GM12878 (cell line): Measurements from ENCODE around the gene OR2L13. TPM values are rescaled to one million over a fixed set of nuclear protein-coding genes. Genes with fewer than 3 reads are reported as not detected.

ENCODE experiments used
- ATAC-seq: fragments of 200-7000 bp; cut with Tn5 transposase; 3 replicates; pipeline ENCODE4 v1.9.1; 2020; ENCODE audit warnings: mild to moderate bottlenecking, moderate library complexity
- BruUV-seq: library from RNA; stranded (reverse); fragments of 400-500 nt; replicated peaks from 2 replicates; lab custom pipeline; 2021; lab: Mats Ljungman, UMichigan
- CTCF ChIA-PET: fragments of 300-600 bp; sonication (Branson Sonifier 250); formaldehyde crosslinking; extraction: SDS; loops from one replicate; lab custom pipeline; 2021; ENCODE audit warnings: inconsistent platforms; lab: Yijun Ruan, JAX
- POLR2A ChIA-PET: fragments of 350-600 bp; formaldehyde crosslinking; extraction: SDS; loops from one replicate; lab custom pipeline; 2021; ENCODE audit warnings: inconsistent platforms; lab: Charles Lee
- RAD21 ChIA-PET: fragments of 300-600 bp; sonication (Branson Sonifier 250); formaldehyde crosslinking; loops from one replicate; lab custom pipeline; 2023; ENCODE audit warnings: antibody characterized with exemption; ENCODE audit not compliant: unreplicated experiment; lab: Charles Lee
- SMC1A ChIA-PET: fragments of 300-600 bp; sonication (Branson Sonifier 250); formaldehyde crosslinking; loops from one replicate; lab custom pipeline; 2023; ENCODE audit not compliant: unreplicated experiment, uncharacterized antibody; lab: Charles Lee
- DNase-seq: peaks from one replicate; pipeline ENCODE4 v3.0.0-alpha.2; 2011; ENCODE audit warnings: low read depth, low spot score
- FAIRE-seq: peaks from 3 replicates; lab custom pipeline; 2011; peaks lifted over from hg19 to GRCh38; lab: Jason Lieb, UNC
- H2AFZ ChIP-seq: 2 replicates; pipeline ENCODE4 v1.6.0; 2011; ENCODE audit warnings: low read depth, low read length, control low read depth; ENCODE audit not compliant: control insufficient read depth
- H3K27ac ChIP-seq: 2 replicates; pipeline ENCODE4 v1.5.1; 2011; ENCODE audit warnings: control low read depth; ENCODE audit not compliant: control insufficient read depth, insufficient read depth
- H3K27me3 ChIP-seq, 2 experiments: replicated peaks in 1 of 2; 2 replicates each; pipeline versions ENCODE4 v1.6.0 to v1.6.1; 2011; ENCODE audit warnings: low read length in 1 of 2; ENCODE audit not compliant: control insufficient read depth in 2 of 2, insufficient read depth in 2 of 2
- H3K36me3 ChIP-seq, 2 experiments: 2 replicates each; pipeline ENCODE4 v1.5.1; 2011; ENCODE audit warnings: low read length in 1 of 2; ENCODE audit not compliant: control insufficient read depth in 2 of 2, insufficient read depth in 2 of 2
- H3K4me1 ChIP-seq: 2 replicates; pipeline ENCODE4 v1.6.1; 2011; ENCODE audit warnings: mild to moderate bottlenecking, low read length, moderate library complexity, mixed read lengths; ENCODE audit not compliant: control insufficient read depth, insufficient read depth
- H3K4me2 ChIP-seq: 2 replicates; pipeline ENCODE4 v1.6.0; 2011; ENCODE audit warnings: control low read depth; ENCODE audit not compliant: control insufficient read depth, insufficient read depth
- H3K4me3 ChIP-seq: fragments of 200-600 bp; sonication (generic); 2 replicates; pipeline ENCODE4 v1.5.1; 2016
- H3K79me2 ChIP-seq: 2 replicates; pipeline ENCODE4 v1.6.0; 2011; ENCODE audit warnings: low read length; ENCODE audit not compliant: control insufficient read depth, insufficient read depth
- H3K9ac ChIP-seq: 2 replicates; pipeline ENCODE4 v1.8.0; 2011; ENCODE audit warnings: low read length, control low read depth, mixed read lengths; ENCODE audit not compliant: control insufficient read depth, insufficient read depth
- H3K9me3 ChIP-seq: replicated peaks from 3 replicates; pipeline ENCODE4 v1.5.1; 2011; ENCODE audit warnings: mild to moderate bottlenecking, low read length; ENCODE audit not compliant: control insufficient read depth, insufficient read depth
- H4K20me1 ChIP-seq: 2 replicates; pipeline ENCODE4 v1.6.0; 2011; ENCODE audit not compliant: control insufficient read depth, insufficient read depth
- CHD4 ChIP-seq: fragments of 200-600 bp; sonication (generic); IDR thresholded peaks from 2 replicates; pipeline ENCODE4 v1.6.1; 2016; ENCODE audit warnings: mild to moderate bottlenecking
- DPF2 ChIP-seq: fragments of 450-650 bp; IDR thresholded peaks from 2 replicates; pipeline ENCODE4 v1.6.1; 2017; ENCODE audit warnings: mild to moderate bottlenecking
- EP300 ChIP-seq, 2 experiments: fragments of 150-350 bp in 1 of 2; IDR thresholded peaks; 2 replicates each; pipeline ENCODE4 v1.6.1; 2011 to 2012; ENCODE audit warnings: low read depth in 2 of 2, low read length in 2 of 2, borderline replicate concordance in 1 of 2, improper control_type of control experiment in 1 of 2, inconsistent platforms in 1 of 2; ENCODE audit not compliant: control insufficient read depth in 1 of 2
- ESRRA ChIP-seq: IDR thresholded peaks from 2 replicates; pipeline ENCODE4 v1.6.1; 2012; ENCODE audit warnings: mild to moderate bottlenecking, low read length, improper control_type of control experiment
- RBBP5 ChIP-seq: fragments of 200-600 bp; sonication (generic); conservative IDR thresholded peaks from 2 replicates; pipeline ENCODE4 v1.6.1; 2016
- SREBF1 ChIP-seq: IDR thresholded peaks from 2 replicates; pipeline ENCODE4 v1.6.1; 2012; ENCODE audit warnings: mild to moderate bottlenecking, low read length
- SREBF2 ChIP-seq: IDR thresholded peaks from 2 replicates; pipeline ENCODE4 v1.6.1; 2012; ENCODE audit warnings: mild to moderate bottlenecking, low read length
- STAT1 ChIP-seq: fragments of 450-650 bp; conservative IDR thresholded peaks from 2 replicates; pipeline ENCODE4 v1.6.1; 2014; ENCODE audit warnings: antibody characterized with exemption, mild to moderate bottlenecking
- TAF1 ChIP-seq: IDR thresholded peaks from 2 replicates; pipeline ENCODE4 v1.6.1; 2011; ENCODE audit warnings: mild to moderate bottlenecking, low read depth, low read length, borderline replicate concordance
- TCF12 ChIP-seq: IDR thresholded peaks from 2 replicates; pipeline ENCODE4 v1.6.1; 2011; ENCODE audit warnings: low read depth, mild to moderate bottlenecking, low read length
- YY1 ChIP-seq: IDR thresholded peaks from 2 replicates; pipeline ENCODE4 v1.6.1; 2011; ENCODE audit warnings: low read depth, mild to moderate bottlenecking, low read length
- ZNF217 ChIP-seq: fragments of 450-650 bp; IDR thresholded peaks from 2 replicates; pipeline ENCODE4 v1.6.1; 2017; ENCODE audit warnings: antibody characterized with exemption, mild to moderate bottlenecking
- WGBS: methylation state at CpG from one replicate; pipeline ENCODE4 v1.1.6; 2016; ENCODE audit warnings: low lambda C conversion rate; ENCODE audit not compliant: insufficient replicate concordance, insufficient coverage; ENCODE audit errors: missing lambda C conversion rate; 5-methylcytosine and 5-hydroxymethylcytosine counted together
- in situ Hi-C: fragments of 300-500 bp; cut with MboI; formaldehyde crosslinking; loops from 9 replicates; pipeline ENCODE4 v1.14.3; 2018; ENCODE audit warnings: mixed read lengths
- intact Hi-C: fragments of 100-400 bp; cut with micrococcal nuclease; formaldehyde crosslinking; loops from one replicate; pipeline ENCODE4 v1.14.2; 2022; ENCODE audit not compliant: unreplicated experiment
- polyA plus RNA-seq, 11 experiments: library from polyadenylated mRNA; depleted of rRNA in 4 of 11; unstranded in 6 of 11; stranded (reverse) in 5 of 11; fragments of >200 nt; fragmentation: Nextera tagmentation in 4 of 11; fragmentation: Illumina TruSeq in 1 of 11; extraction: Ambion mirVana in 4 of 11; extraction: Trizol in 1 of 11; gene quantifications; 1 replicate in 1 of 11; 2 replicates in 10 of 11; pipeline versions ENCODE4 v1.2.1 to v1.2.3, GENCODE V29; 2011 to 2016; ENCODE audit warnings: inconsistent platforms in 2 of 11, missing spikeins in 2 of 11, low read depth in 1 of 11
- total RNA-seq, 4 experiments: library from RNA; depleted of rRNA in 3 of 4; stranded (reverse); fragments of >200 nt in 3 of 4; fragmentation: Illumina TruSeq in 1 of 4; extraction: Trizol in 1 of 4; gene quantifications; 2 replicates each; pipeline versions ENCODE4 v1.2.1 to v1.2.3, GENCODE V29; 2013 to 2021
- TF ChIP-seq, protein P1 (sequence below): fragments of 450-650 bp; IDR thresholded peaks from 2 replicates; pipeline ENCODE4 v1.6.1; 2016; ENCODE audit warnings: mild to moderate bottlenecking, moderate library complexity, borderline replicate concordance
- TF ChIP-seq, protein P2 (sequence below): IDR thresholded peaks from 2 replicates; pipeline ENCODE4 v1.6.1; 2012; ENCODE audit warnings: low read length, inconsistent platforms
- TF ChIP-seq, protein P3 (sequence below): IDR thresholded peaks from 2 replicates; pipeline ENCODE4 v1.6.1; 2012; ENCODE audit warnings: improper control_type of control experiment, low read depth, low read length; ENCODE audit not compliant: insufficient replicate concordance

Gene OR2L13
- total and polyA plus RNA-seq, 10 of the 15 experiments (the other 5 are each of a cell fraction or from before 2014, with no cell fraction given): not detected

DNA sequence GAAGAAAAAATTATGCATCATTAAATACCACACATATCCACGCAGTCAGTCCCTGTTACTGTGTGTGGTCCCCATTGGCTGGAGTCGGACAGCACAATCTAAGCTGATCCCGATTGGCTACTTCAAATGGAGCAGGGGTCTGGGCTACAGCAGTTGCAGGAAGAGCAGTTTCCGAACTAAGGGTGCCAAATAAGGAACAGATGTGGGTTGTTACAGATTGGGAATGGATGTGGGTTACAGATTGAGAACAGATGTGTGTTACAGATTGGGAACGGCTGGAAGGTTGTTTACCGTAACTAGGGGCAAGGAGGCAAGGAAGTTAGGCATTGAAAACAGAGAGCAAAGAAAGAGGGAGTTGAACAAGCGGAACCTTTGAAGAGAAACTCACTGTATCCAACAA is 19.9 kb downstream of the OR2L13 start (continued):
- TF ChIP-seq, protein P1, sequence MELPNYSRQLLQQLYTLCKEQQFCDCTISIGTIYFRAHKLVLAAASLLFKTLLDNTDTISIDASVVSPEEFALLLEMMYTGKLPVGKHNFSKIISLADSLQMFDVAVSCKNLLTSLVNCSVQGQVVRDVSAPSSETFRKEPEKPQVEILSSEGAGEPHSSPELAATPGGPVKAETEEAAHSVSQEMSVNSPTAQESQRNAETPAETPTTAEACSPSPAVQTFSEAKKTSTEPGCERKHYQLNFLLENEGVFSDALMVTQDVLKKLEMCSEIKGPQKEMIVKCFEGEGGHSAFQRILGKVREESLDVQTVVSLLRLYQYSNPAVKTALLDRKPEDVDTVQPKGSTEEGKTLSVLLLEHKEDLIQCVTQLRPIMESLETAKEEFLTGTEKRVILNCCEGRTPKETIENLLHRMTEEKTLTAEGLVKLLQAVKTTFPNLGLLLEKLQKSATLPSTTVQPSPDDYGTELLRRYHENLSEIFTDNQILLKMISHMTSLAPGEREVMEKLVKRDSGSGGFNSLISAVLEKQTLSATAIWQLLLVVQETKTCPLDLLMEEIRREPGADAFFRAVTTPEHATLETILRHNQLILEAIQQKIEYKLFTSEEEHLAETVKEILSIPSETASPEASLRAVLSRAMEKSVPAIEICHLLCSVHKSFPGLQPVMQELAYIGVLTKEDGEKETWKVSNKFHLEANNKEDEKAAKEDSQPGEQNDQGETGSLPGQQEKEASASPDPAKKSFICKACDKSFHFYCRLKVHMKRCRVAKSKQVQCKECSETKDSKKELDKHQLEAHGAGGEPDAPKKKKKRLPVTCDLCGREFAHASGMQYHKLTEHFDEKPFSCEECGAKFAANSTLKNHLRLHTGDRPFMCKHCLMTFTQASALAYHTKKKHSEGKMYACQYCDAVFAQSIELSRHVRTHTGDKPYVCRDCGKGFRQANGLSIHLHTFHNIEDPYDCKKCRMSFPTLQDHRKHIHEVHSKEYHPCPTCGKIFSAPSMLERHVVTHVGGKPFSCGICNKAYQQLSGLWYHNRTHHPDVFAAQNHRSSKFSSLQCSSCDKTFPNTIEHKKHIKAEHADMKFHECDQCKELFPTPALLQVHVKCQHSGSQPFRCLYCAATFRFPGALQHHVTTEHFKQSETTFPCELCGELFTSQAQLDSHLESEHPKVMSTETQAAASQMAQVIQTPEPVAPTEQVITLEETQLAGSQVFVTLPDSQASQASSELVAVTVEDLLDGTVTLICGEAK: no peak
- TF ChIP-seq CHD4: no peak
- TF ChIP-seq DPF2: no peak
- no peak for TF ChIP-seq EP300 (IDR thresholded peaks at IDR 0.05; ENCODE audit: borderline replicate concordance in 1 of 2, control insufficient read depth in 1 of 2, low read depth in 2 of 2, low read length in 2 of 2)
- TF ChIP-seq ESRRA: no peak
- no peak for TF ChIP-seq ZNF217

DNA sequence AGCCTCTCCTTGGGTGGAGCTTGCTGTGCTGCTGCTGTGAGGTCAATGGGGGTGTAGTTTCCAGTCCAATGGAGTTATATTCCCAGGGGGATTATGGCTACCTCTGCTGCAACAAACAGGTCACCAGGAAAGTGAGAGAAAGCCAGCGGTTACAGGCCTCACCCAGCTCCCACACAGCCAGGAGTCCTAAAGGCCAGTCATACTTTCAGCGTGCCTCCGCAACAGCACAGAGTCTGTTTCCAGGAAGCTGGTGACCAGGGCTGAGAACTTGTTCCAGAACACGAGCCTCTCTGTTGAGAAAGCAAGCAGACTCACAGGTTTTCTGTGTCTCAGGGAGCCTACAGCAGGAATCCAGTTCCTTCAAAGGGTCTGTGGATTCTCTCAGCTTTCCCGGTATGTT is 32.7 kb downstream of the OR2L13 start:
- Histone ChIP-seq H3K36me3 (no peaks in the 10 kb centered on the region), H3K4me2 (no peak overlapping the region), H3K9ac (no peak overlapping the region), H3K79me2 (no peaks in the 10 kb centered on the region), H3K27me3 (no peaks in the 10 kb centered on the region), H3K9me3 (no peaks in the 10 kb centered on the region; the same call in 2 of the 3 replicates), H3K4me3 (no peak overlapping the region), H2AFZ (no peak overlapping the region), H4K20me1 (no peaks in the 10 kb centered on the region), H3K4me1 (no peaks in the 10 kb centered on the region), H3K27ac (no peak overlapping the region)
- 27% methylated on average over 5 of the region's 5 CpGs for WGBS
- RAD21 ChIA-PET: no interaction called here
- no peak for DNase-seq
- no TSS peak for BruUV-seq
- no peak for FAIRE-seq
- in situ Hi-C loops (no loop called here), intact Hi-C loops (no loop called here)
- POLR2A ChIA-PET: no interaction called here
- SMC1A ChIA-PET: no interaction called here
- ATAC-seq: no peak
- CTCF ChIA-PET: no interaction called here
- TF ChIP-seq SREBF2 (no peak), STAT1 (no peak), SREBF1 (no peak), YY1 (no peak), TCF12 (no peak), TAF1 (no peak), RBBP5 (no peak)
- TF ChIP-seq, protein P2, sequence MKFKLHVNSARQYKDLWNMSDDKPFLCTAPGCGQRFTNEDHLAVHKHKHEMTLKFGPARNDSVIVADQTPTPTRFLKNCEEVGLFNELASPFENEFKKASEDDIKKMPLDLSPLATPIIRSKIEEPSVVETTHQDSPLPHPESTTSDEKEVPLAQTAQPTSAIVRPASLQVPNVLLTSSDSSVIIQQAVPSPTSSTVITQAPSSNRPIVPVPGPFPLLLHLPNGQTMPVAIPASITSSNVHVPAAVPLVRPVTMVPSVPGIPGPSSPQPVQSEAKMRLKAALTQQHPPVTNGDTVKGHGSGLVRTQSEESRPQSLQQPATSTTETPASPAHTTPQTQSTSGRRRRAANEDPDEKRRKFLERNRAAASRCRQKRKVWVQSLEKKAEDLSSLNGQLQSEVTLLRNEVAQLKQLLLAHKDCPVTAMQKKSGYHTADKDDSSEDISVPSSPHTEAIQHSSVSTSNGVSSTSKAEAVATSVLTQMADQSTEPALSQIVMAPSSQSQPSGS: no peak
- TF ChIP-seq, protein P3, sequence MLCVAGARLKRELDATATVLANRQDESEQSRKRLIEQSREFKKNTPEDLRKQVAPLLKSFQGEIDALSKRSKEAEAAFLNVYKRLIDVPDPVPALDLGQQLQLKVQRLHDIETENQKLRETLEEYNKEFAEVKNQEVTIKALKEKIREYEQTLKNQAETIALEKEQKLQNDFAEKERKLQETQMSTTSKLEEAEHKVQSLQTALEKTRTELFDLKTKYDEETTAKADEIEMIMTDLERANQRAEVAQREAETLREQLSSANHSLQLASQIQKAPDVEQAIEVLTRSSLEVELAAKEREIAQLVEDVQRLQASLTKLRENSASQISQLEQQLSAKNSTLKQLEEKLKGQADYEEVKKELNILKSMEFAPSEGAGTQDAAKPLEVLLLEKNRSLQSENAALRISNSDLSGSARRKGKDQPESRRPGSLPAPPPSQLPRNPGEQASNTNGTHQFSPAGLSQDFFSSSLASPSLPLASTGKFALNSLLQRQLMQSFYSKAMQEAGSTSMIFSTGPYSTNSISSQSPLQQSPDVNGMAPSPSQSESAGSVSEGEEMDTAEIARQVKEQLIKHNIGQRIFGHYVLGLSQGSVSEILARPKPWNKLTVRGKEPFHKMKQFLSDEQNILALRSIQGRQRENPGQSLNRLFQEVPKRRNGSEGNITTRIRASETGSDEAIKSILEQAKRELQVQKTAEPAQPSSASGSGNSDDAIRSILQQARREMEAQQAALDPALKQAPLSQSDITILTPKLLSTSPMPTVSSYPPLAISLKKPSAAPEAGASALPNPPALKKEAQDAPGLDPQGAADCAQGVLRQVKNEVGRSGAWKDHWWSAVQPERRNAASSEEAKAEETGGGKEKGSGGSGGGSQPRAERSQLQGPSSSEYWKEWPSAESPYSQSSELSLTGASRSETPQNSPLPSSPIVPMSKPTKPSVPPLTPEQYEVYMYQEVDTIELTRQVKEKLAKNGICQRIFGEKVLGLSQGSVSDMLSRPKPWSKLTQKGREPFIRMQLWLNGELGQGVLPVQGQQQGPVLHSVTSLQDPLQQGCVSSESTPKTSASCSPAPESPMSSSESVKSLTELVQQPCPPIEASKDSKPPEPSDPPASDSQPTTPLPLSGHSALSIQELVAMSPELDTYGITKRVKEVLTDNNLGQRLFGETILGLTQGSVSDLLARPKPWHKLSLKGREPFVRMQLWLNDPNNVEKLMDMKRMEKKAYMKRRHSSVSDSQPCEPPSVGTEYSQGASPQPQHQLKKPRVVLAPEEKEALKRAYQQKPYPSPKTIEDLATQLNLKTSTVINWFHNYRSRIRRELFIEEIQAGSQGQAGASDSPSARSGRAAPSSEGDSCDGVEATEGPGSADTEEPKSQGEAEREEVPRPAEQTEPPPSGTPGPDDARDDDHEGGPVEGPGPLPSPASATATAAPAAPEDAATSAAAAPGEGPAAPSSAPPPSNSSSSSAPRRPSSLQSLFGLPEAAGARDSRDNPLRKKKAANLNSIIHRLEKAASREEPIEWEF: no peak
